Suppressor macrophage (primary cell): ENCODE results near the gene CDIPT.

Experiments used
- DNase-seq, 4 experiments: peaks; one replicate each; pipeline ENCODE4 v3.0.0-alpha.2; 2020 to 2022

The CDIPT gene

DNA sequence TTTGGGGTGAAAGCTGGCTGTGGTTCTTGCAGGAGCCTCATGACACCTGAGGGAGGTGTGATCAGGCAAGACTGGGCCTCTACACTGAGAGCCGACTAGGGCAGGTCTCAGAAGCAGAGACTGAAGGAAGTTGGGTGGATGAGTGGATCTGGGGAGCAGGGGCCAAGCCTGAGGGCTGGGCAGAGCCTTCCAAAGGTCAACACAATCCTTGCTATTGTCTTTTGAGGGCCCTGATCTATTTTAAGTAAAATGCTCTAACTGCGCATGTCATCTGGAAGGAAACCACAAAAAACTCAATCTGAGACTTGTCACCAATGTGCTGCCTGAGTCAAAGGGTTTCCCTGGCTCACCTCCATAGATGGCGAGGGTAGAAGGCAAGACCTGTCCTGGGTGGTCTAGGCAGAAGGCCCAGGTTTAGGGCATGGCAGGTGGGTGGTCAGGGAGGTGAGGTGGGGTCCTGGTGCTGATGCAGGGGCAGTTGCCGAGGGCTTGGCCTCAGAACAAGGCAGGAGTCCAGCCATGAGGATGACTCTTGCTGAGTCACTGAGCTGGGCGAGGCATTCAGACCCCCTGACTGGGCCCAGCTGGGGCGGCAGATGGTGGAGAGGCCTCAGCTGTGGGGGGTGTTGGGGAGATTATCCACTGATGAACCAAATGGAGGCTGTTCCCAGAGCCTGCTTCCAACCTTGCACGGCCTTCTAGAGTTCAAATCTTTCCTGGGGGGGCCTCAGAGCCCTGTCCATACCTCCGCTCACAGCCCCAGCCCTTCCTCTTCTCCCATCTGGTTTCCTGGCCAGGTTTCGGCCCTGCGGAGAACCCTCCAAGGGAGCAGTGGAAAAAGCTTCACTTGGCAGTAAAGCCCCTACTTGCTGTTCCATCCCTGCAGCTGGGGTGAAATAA is 37.6 kb downstream of the CDIPT start:
- DNase-seq = no peak

DNA sequence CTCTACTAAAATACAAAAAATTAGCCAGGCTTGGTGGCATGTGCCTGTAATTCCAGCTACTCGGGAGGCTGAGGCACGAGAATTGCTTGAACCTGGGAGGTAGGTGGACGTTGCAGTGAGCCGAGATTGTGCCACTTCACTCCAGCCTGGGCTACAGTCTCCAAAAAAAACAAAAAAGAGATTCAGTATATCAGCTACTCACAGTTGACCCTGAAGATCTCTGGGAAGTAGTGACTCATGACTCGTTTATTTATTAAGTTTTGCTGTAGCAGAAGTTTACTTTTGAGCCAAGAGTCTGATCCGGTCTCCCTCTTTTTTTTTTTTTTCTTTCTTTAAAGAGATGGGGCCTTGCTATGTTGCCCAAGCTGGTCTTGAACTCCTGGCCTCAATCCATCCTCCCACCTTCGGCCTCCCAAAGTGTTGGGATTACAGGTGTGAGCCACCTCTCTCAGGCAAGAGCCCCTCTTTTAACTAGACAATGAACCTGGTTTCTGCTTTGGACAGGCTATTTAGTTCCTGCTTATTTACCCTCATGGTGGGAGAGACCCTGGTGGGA is 38.4 kb downstream of the CDIPT start:
- no peak for DNase-seq

- no peak for DNase-seq
These were observed 41.3 kb downstream of the CDIPT start for GRCh38 chr16:29821643-29822115.

GRCh38 chr16:29820730-29821642 is 42.0 kb downstream of the CDIPT start:
- peak in 3 of 4 experiments; percentile 33 to 63 (median 50) for DNase-seq

GRCh38 chr16:29820271-29820701 is 42.7 kb downstream of the CDIPT start, which contains the start of gene MVP:
Gene MVP (plus strand): TSS chr16:29820462. CDS start chr16:29830550, 10,088 bp downstream.
- peak; percentile 74 to 88 (median 82) for DNase-seq

GRCh38 chr16:29819506-29819905 is 43.5 kb downstream of the CDIPT start:
- DNase-seq = no peak

GRCh38 chr16:29818082-29818481 is 44.9 kb downstream of the CDIPT start:
- DNase-seq = no peak

DNA sequence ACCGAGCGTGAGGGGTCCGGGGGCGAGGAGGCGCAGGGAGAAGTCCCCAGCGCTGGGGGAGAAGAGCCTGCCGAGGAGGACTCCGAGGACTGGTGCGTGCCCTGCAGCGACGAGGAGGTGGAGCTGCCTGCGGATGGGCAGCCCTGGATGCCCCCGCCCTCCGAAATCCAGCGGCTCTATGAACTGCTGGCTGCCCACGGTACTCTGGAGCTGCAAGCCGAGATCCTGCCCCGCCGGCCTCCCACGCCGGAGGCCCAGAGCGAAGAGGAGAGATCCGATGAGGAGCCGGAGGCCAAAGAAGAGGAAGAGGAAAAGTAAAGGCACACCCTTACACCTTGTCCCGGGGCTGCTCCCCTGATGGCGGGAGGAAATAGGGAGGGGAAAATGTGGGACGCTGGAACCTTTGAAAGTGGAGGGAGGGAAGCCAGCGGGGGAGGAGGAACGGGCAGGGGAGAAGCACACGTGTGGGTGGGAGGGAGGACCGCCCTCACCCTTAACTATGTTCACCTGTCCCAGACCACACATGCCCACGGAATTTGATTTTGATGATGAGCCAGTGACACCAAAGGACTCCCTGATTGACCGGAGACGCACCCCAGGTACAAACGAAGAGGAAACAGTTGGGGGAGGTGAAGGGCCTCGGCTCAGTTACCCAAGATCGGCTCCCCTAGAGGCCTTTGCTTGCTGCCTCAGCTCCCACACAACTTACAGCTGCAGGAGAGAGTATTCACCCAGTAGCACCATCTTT is 46.2 kb downstream of the CDIPT start:
- peak; percentile 74 to 91 (median 86) for DNase-seq

DNA sequence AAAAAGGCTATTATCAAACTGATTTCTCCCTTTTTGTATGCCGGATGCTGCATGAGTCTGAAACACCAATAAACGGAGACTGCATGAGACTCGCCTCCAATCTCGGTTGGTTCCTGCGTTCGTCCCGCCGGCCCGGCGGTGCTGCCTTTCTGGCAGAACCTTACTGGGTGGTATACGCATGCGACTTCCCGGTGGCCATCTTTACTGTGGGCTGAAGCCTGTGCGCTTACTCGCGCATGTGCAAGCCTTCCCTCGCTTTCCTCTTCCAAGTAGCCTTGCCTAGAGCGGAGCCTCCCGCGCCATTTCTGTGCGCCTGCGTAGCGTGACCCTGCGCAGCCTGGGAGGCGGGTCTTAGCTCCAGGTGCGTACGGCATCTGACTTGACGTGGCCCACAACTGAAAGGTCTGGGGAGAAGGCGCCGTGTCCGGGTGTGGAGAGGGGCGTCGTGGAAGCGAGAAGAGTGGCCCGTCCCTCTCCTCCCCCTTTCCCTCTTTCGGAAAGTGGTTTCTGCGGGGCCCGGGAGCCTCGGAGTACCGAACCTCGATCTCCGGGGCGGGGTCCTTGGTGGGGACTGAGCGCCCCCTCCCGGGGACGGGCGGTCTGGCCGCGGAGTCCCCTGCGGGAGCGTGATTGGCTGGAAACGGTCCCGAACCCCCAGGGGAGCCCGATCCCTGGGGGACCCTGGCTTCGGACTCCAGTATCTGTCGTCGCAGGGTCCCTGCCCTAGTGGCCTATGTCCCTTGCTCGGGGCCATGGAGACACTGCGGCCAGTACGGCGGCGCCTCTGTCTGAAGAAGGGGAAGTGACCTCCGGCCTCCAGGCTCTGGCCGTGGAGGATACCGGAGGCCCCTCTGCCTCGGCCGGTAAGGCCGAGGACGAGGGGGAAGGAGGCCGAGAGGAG is 47.0 kb downstream of the CDIPT start, which contains the start of gene PAGR1:
TSS of gene PAGR1 (plus strand) at position 360 of the 901 bp plus-strand sequence. CDS start at position 734, 374 bp downstream.
- DNase-seq = peak; percentile 99 to 100 (median 100)

DNA sequence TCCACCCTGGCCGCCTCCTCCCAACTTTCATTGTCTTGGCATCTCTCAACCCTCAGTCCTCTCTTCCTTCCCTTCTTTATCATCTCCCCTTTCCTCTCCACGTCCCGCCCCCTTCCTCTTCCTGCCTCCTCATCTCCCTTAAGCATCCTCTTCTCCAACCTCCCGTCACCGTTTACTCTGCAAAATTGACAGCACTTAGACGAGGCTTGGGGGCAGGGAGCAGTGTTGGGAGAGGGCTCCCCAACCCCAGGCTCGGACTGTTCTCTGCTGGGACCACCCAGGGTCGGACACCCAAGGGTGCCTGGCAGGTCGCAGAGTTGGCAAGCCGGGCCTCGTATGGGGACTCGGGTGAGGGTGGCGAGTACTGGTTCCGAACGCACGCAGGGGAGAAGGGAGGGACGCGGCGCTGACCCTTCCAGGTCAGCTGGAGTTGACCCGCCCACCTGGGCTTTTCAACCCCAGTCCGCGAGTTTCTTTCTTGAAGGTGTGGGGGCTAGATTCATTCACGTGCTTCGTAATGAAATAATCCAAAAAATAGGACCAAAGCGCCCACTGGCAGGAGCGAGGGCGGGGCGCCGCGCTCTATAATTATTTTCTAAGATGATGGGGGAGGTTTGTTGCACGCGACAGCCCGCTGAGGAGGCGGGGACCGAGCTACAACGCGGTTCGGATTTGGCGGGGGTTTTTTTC is 47.8 kb downstream of the CDIPT start:
- peak in 1 of 4 experiments; percentile 14 for DNase-seq

DNA sequence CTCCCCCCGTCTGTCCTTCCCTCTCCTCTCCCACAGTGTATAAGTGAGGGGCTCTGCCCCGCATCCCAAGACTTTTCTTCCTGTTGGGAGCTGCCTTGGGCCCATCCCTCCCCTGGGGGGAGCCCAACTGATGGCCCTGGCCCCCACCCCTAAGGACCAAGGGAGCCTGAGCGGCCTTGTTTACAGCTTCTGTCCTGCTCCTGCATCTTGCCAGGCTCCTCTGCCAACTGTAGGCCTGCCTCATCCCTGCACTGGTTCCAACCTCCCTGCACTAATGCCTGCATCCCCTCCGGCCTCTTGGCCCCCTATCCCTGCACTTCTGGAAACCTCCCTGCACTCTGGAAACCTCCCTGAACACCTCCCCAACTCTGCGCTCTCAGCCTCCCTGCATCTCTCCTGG is 48.4 kb downstream of the CDIPT start:
- DNase-seq = no peak

GRCh38 chr16:29813644-29814562 is 49.1 kb downstream of the CDIPT start:
- no peak for DNase-seq

- DNase-seq = no peak
These were observed 50.0 kb downstream of the CDIPT start for GRCh38 chr16:29812754-29813643.

DNA sequence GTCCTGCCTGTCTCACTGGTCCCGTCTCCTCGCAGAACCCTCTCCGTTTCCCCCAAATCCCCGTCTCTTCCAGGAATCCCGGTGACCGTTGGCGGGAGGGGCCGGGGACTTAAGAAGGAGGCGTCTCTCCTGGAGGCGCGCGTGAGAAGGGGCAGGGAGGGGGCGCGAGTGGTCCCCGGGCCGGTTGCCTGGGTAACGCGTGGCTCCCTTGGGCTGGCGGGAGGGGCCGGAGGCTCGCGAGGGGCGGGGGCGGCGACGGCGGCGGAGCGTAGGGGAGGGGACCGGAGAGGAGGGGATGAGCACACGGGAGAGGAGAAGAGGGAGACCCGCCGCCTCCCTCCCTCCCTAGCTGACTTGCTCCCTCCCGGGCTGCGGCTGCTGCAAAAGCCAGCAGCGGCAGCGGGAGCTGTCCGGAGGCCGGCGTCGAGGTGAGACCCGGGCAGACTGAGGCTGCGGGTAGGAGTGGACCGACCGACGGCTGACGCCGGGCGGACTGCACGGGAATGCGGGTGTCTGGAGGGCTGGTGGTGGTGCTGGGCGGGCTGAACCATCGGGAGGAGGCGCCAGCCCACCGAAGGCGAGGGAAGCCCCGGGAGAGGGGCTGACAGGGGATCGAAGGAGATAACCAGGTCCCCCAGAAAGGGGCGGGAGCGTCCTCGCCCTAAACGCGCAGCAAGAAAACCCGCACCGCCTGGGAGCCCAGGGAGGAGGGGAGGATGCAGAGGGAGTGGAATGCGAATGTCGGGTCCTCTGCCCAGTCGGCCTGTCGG is 50.9 kb downstream of the CDIPT start, which contains the start of gene PRRT2:
TSS of gene PRRT2 (plus strand) at position 298 of the 770 bp plus-strand sequence. CDS start 862 bp downstream, outside the sequence.
- DNase-seq = peak in 3 of 4 experiments; percentile 30 to 51 (median 41)

- DNase-seq = peak; percentile 90 to 95 (median 94)
These were observed 51.7 kb downstream of the CDIPT start for GRCh38 chr16:29811170-29811895.

GRCh38 chr16:29810699-29811169 is 52.3 kb downstream of the CDIPT start:
- DNase-seq = no peak
